Esophagus squamous epithelium (tissue), 4 donors: ENCODE data around the gene CFAP161.
"Not testable (repeated sequence)": the region's sequence is repeated elsewhere in the genome, so short reads cannot be mapped to it uniquely, and the experiment has no call there.

Experiments
- CTCF ChIP-seq, 6 experiments: fragments of 450-650 bp in 4 of 6; fragments of 200-600 bp in 2 of 6; sonication (generic) in 2 of 6; IDR thresholded peaks; one replicate each; pipeline ENCODE4 v1.5.1; 2016 to 2019; ENCODE audit warnings: antibody characterized with exemption in 6 of 6, mild to moderate bottlenecking in 4 of 6, moderate library complexity in 4 of 6
- POLR2A ChIP-seq, 4 donors: fragments of 450-650 bp; IDR thresholded peaks; one replicate each; pipeline ENCODE4 v1.6.1; 2017; ENCODE audit warnings: antibody characterized with exemption in 4 of 4, mild to moderate bottlenecking in 4 of 4, moderate library complexity in 3 of 4

DNA sequence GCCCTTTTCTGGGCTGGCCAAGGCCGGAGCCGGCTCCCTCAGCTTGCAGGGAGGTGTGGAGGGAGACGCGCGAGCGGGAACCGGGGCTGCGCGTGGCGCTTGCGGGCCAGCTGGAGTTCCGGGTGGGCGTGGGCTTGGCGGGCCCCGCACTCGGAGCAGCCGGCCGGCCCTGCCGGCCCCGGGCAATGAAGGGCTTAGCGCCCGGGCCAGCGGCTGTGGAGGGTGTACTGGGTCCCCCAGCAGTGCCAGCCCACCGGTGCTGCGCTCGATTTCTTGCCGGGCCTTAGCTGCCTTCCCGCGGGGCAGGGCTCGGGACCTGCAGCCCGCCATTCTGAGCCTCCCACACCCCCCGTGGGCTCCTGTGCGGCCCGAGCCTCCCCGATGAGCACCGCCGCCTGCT lies 24.5 kb downstream of the CFAP161 start:
- TF ChIP-seq CTCF, POLR2A (IDR thresholded peaks at IDR 0.05): not testable (repeated sequence)
